H1 (cell line): ENCODE measurements around the gene NWD2. TPM values are rescaled to one million over a fixed set of nuclear protein-coding genes. Genes with fewer than 3 reads are reported as not detected.

ENCODE experiments used
- CTCF ChIA-PET: fragments of 300-600 bp; sonication (Branson Sonifier 250); formaldehyde crosslinking; loops from one replicate; lab custom pipeline; 2021; ENCODE audit not compliant: partially characterized antibody; lab: Charles Lee
- POLR2A ChIA-PET: fragments of 300-600 bp; sonication (Branson Sonifier 250); formaldehyde crosslinking; loops from one replicate; lab custom pipeline; 2021; ENCODE audit warnings: inconsistent platforms; ENCODE audit not compliant: partially characterized antibody; lab: Charles Lee
- DNase-seq, 2 experiments: peaks; one replicate each; pipeline versions ENCODE4 v3.0.0 to v3.0.0-alpha.2; 2010 to 2022; ENCODE audit warnings: low spot score in 2 of 2, low read depth in 1 of 2, mixed read lengths in 1 of 2
- FAIRE-seq: peaks from 2 replicates; lab custom pipeline; 2011; peaks lifted over from hg19 to GRCh38; lab: Jason Lieb, UNC
- H2AFZ ChIP-seq: 2 replicates; pipeline ENCODE4 v1.8.1; 2012; ENCODE audit warnings: low read length, inconsistent platforms
- H2AK5ac ChIP-seq: 2 replicates; pipeline ENCODE4 v1.6.1; 2013; ENCODE audit warnings: low read depth, low read length
- H2BK120ac ChIP-seq: replicated peaks from 2 replicates; pipeline ENCODE3; 2013; ENCODE audit warnings: low read depth, low read length, inconsistent platforms
- H2BK12ac ChIP-seq: 2 replicates; pipeline ENCODE4 v1.6.1; 2013; ENCODE audit warnings: low read depth, low read length
- H2BK15ac ChIP-seq: 2 replicates; pipeline ENCODE4 v1.6.1; 2013; ENCODE audit warnings: low read length
- H2BK20ac ChIP-seq: 2 replicates; pipeline ENCODE4 v1.6.1; 2013; ENCODE audit warnings: low read length
- H2BK5ac ChIP-seq: 2 replicates; pipeline ENCODE4 v1.6.1; 2013; ENCODE audit warnings: low read depth, low read length
- H3K14ac ChIP-seq: 2 replicates; pipeline ENCODE4 v1.6.1; 2013; ENCODE audit warnings: inconsistent platforms; ENCODE audit not compliant: insufficient read length
- H3K18ac ChIP-seq: 2 replicates; pipeline ENCODE4 v1.6.1; 2013; ENCODE audit warnings: low read length; ENCODE audit errors: extremely low read depth
- H3K23ac ChIP-seq: 2 replicates; pipeline ENCODE4 v1.6.1; 2013; ENCODE audit warnings: inconsistent platforms; ENCODE audit not compliant: insufficient read length
- H3K23me2 ChIP-seq: 2 replicates; pipeline ENCODE4 v1.6.1; 2013; ENCODE audit warnings: low read depth, low read length
- H3K27ac ChIP-seq: 2 replicates; pipeline ENCODE4 v1.6.1; 2011; ENCODE audit warnings: low read depth, low read length, inconsistent platforms
- H3K27me3 ChIP-seq, 4 experiments: replicated peaks in 1 of 4; 1 replicate in 1 of 4; 2 replicates in 3 of 4; pipeline versions ENCODE4 v1.6.1 to v1.8.1; 2011 to 2013; ENCODE audit warnings: low read length in 3 of 4, mild to moderate bottlenecking in 3 of 4, inconsistent platforms in 2 of 4, mixed read lengths in 2 of 4, moderate library complexity in 1 of 4; ENCODE audit not compliant: control insufficient read depth in 3 of 4, insufficient read depth in 3 of 4; ENCODE audit errors: extremely low read depth in 1 of 4
- H3K36me3 ChIP-seq, 4 experiments: 2 replicates each; pipeline versions ENCODE4 v1.6.1 to v1.8.1; 2011 to 2013; ENCODE audit warnings: mild to moderate bottlenecking in 4 of 4, low read length in 3 of 4, moderate library complexity in 2 of 4, control low read depth in 1 of 4, inconsistent platforms in 1 of 4; ENCODE audit not compliant: insufficient read depth in 4 of 4, control insufficient read depth in 2 of 4
- H3K4ac ChIP-seq: replicated peaks from 2 replicates; pipeline ENCODE3; 2013; ENCODE audit warnings: low read length, low read depth, mixed read lengths, inconsistent platforms; ENCODE audit not compliant: insufficient read length
- H3K4me1 ChIP-seq, 4 experiments: replicated peaks in 1 of 4; 1 replicate in 1 of 4; 2 replicates in 3 of 4; pipeline versions ENCODE4 v1.6.1 to v1.8.1; 2011 to 2013; ENCODE audit warnings: low read length in 3 of 4, inconsistent platforms in 2 of 4, mixed read lengths in 1 of 4; ENCODE audit not compliant: insufficient read depth in 4 of 4, control insufficient read depth in 3 of 4
- H3K4me2 ChIP-seq, 2 experiments: 2 replicates each; pipeline versions ENCODE4 v1.6.1 to v1.8.1; 2011 to 2013; ENCODE audit warnings: low read depth in 2 of 2, low read length in 2 of 2, control low read depth in 1 of 2, inconsistent platforms in 1 of 2, mild to moderate bottlenecking in 1 of 2; ENCODE audit not compliant: insufficient read depth in 1 of 2
- H3K4me3 ChIP-seq, 4 experiments: fragments of 200-600, 300-600 bp in 1 of 4; sonication (generic), shearing (Covaris generic), sonication (Bioruptor Twin) in 1 of 4; 2 replicates each; pipeline versions ENCODE4 v1.5.1 to v1.8.1; 2011 to 2016; ENCODE audit warnings: low read length in 4 of 4, low read depth in 3 of 4, control low read depth in 2 of 4, inconsistent platforms in 2 of 4, mild to moderate bottlenecking in 2 of 4, mixed read lengths in 1 of 4, moderate library complexity in 1 of 4; ENCODE audit not compliant: insufficient read depth in 2 of 4; ENCODE audit errors: extremely low read depth in 1 of 4
- H3K56ac ChIP-seq: replicated peaks from 2 replicates; pipeline ENCODE3; 2013; ENCODE audit warnings: low read depth, mild to moderate bottlenecking, mixed read lengths, low read length, inconsistent platforms; ENCODE audit not compliant: insufficient read length
- H3K79me1 ChIP-seq: 2 replicates; pipeline ENCODE4 v1.6.1; 2013; ENCODE audit warnings: low read depth, low read length, control low read depth
- H3K79me2 ChIP-seq, 2 experiments: 2 replicates each; pipeline versions ENCODE4 v1.6.1 to v1.8.1; 2012 to 2013; ENCODE audit warnings: low read length in 2 of 2, mild to moderate bottlenecking in 2 of 2, inconsistent platforms in 1 of 2; ENCODE audit not compliant: insufficient read depth in 2 of 2, control insufficient read depth in 1 of 2
- H3K9ac ChIP-seq, 4 experiments: replicated peaks in 1 of 4; 1 replicate in 1 of 4; 2 replicates in 3 of 4; pipeline versions ENCODE4 v1.6.1 to v1.8.1; 2011 to 2013; ENCODE audit warnings: low read depth in 3 of 4, low read length in 3 of 4, control low read depth in 2 of 4, mild to moderate bottlenecking in 2 of 4, moderate library complexity in 2 of 4, inconsistent platforms in 1 of 4; ENCODE audit errors: extremely low read depth in 1 of 4
- H3K9me3 ChIP-seq, 2 experiments: 2 replicates each; pipeline versions ENCODE4 v1.6.1 to v1.8.1; 2012 to 2013; ENCODE audit warnings: mild to moderate bottlenecking in 2 of 2, moderate library complexity in 2 of 2, control low read depth in 1 of 2, inconsistent platforms in 1 of 2, low read depth in 1 of 2, low read length in 1 of 2, mixed read lengths in 1 of 2; ENCODE audit not compliant: insufficient read depth in 2 of 2
- H4K20me1 ChIP-seq, 2 experiments: replicated peaks in 1 of 2; 2 replicates each; pipeline versions ENCODE3 to v1.8.1; 2011 to 2013; ENCODE audit warnings: inconsistent platforms in 2 of 2, low read length in 2 of 2, mild to moderate bottlenecking in 1 of 2; ENCODE audit not compliant: insufficient read depth in 2 of 2, control insufficient read depth in 1 of 2
- H4K5ac ChIP-seq: 2 replicates; pipeline ENCODE4 v1.6.1; 2013; ENCODE audit warnings: low read length, low read depth, mixed read lengths, inconsistent platforms; ENCODE audit not compliant: insufficient read length
- H4K8ac ChIP-seq: 2 replicates; pipeline ENCODE4 v1.8.0; 2013; ENCODE audit warnings: mild to moderate bottlenecking, moderate library complexity, low read length, inconsistent platforms; ENCODE audit not compliant: insufficient read depth; ENCODE audit errors: extremely low read depth
- H4K91ac ChIP-seq: replicated peaks from 2 replicates; pipeline ENCODE3; 2013; ENCODE audit warnings: low read length, mixed read lengths, inconsistent platforms; ENCODE audit not compliant: insufficient read length
- ATF2 ChIP-seq: IDR thresholded peaks from 2 replicates; pipeline ENCODE4 v1.6.1; 2012; ENCODE audit warnings: low read length, inconsistent platforms
- CTCF ChIP-seq, 3 experiments: IDR thresholded peaks; 1 replicate in 2 of 3; 2 replicates in 1 of 3; pipeline versions ENCODE4 v1.5.1 to v1.6.1; 2011; ENCODE audit warnings: low read length in 3 of 3, mild to moderate bottlenecking in 3 of 3, inconsistent platforms in 2 of 3, low read depth in 1 of 3, moderate library complexity in 1 of 3; ENCODE audit not compliant: insufficient read depth in 1 of 3; ENCODE audit errors: control extremely low read depth in 1 of 3
- USF2 ChIP-seq: IDR thresholded peaks from 2 replicates; pipeline ENCODE4 v1.6.1; 2011; ENCODE audit warnings: low read length, improper control_type of control experiment
- WGBS, 2 experiments: shearing (Covaris generic) in 1 of 2; methylation state at CpG; one replicate each; pipeline versions ENCODE4 v1.1.6 to v1.1.7; 2013 to 2015; ENCODE audit warnings: low lambda C conversion rate in 2 of 2, mixed read lengths in 2 of 2, inconsistent platforms in 1 of 2, low coverage in 1 of 2, missing lambda C conversion rate in 1 of 2; ENCODE audit not compliant: insufficient replicate concordance in 2 of 2, insufficient coverage in 1 of 2, insufficient read length in 1 of 2; ENCODE audit errors: extremely low coverage in 1 of 2, missing lambda C conversion rate in 1 of 2; 5-methylcytosine and 5-hydroxymethylcytosine counted together
- polyA plus RNA-seq, 7 experiments: library from polyadenylated mRNA; depleted of rRNA in 3 of 7; stranded (reverse) in 5 of 7; unstranded in 2 of 7; fragments of >200 nt in 5 of 7; fragments of 200-250 nt in 2 of 7; gene quantifications; 1 replicate in 5 of 7; 2 replicates in 1 of 7; 4 replicates in 1 of 7; pipeline versions ENCODE4 v1.2.1 to v1.2.3, GENCODE V29; 2011 to 2013; ENCODE audit warnings: missing spikeins in 2 of 7, mixed read lengths in 2 of 7
- total RNA-seq: library from RNA; stranded (reverse); fragmentation: NEBNext Ultra II Directional; extraction: Animal tissue kit (Norgen Biotek cat#: 25700); gene quantifications from 2 replicates; pipeline ENCODE4 v1.2.1, GENCODE V29; 2021

Gene NWD2
- total and polyA plus RNA-seq, 2 of the 8 experiments (the other 6 are each of a cell fraction or from before 2014, with no cell fraction given): under 0.01 TPM; not detected in 1

- H3K4me3 ChIP-seq: no peak overlapping the region
- H2BK20ac ChIP-seq: no peak overlapping the region
- no peak overlapping the region for H3K18ac ChIP-seq
- no peaks in the 10 kb centered on the region for H3K36me3 ChIP-seq
- H3K79me2 ChIP-seq: no peaks in the 10 kb centered on the region
- ChIA-PET POLR2A (no interaction called here), CTCF (interaction anchor here (0.8 to 1.2 kb wide), 2 partner anchors 22 to 367 kb away, joined by 3 to 5 read pairs; no protein-coding TSS in a partner anchor)
- H3K4me2 ChIP-seq: no peak overlapping the region
- no peaks in the 10 kb centered on the region for H3K27me3 ChIP-seq
- TF ChIP-seq USF2 (no peak), CTCF (IDR thresholded peaks at IDR 0.05; ENCODE audit: control extremely low read depth in 1 of 3, insufficient read depth in 1 of 3, low read depth in 1 of 3, low read length in 3 of 3) (no peak), ATF2 (no peak)
- H3K79me1 ChIP-seq: no peaks in the 10 kb centered on the region
- no peak overlapping the region for H2BK12ac ChIP-seq
- FAIRE-seq (no peak), DNase-seq (no peak)
- H2BK5ac ChIP-seq: no peak overlapping the region
- no peak overlapping the region for H4K8ac ChIP-seq
- H3K23me2 ChIP-seq: no peaks in the 10 kb centered on the region
- no peak overlapping the region for H3K23ac ChIP-seq
- H3K27ac ChIP-seq: no peak overlapping the region
- WGBS, 2 experiments: 90% methylated on average over 3 of the region's 3 CpGs; no CpG with 5 or more reads in 1 of the 2 experiments
- H3K14ac ChIP-seq: no peak overlapping the region
- H2BK15ac ChIP-seq: no peak overlapping the region
- no peak overlapping the region for H3K4ac ChIP-seq
- no peak overlapping the region for H2AFZ ChIP-seq
- no peak overlapping the region for H2BK120ac ChIP-seq
- no peak overlapping the region for H4K91ac ChIP-seq
- H2AK5ac ChIP-seq: no peak overlapping the region
- no peaks in the 10 kb centered on the region for H3K9me3 ChIP-seq
- no peaks in the 10 kb centered on the region for H4K20me1 ChIP-seq
- H3K56ac ChIP-seq: no peak overlapping the region
- no peaks in the 10 kb centered on the region for H3K4me1 ChIP-seq
- no peak overlapping the region for H4K5ac ChIP-seq
- H3K9ac ChIP-seq: no peak overlapping the region
Observed at GRCh38 chr4:37430718-37431416, 186.3 kb downstream of the NWD2 start.
